PFSK-1 (cell line): Measurements from ENCODE around the gene TTC39C.

Source experiments
- FOXP2 ChIP-seq: optimal IDR thresholded peaks from 2 replicates; pipeline ENCODE3; 2011; ENCODE audit warnings: borderline replicate concordance, control low read depth, inconsistent platforms; ENCODE audit not compliant: insufficient read depth; ENCODE audit errors: extremely low read length, extremely low read depth
- POLR2AphosphoS5 ChIP-seq: IDR thresholded peaks from 2 replicates; pipeline ENCODE4 v1.6.1; 2012; ENCODE audit warnings: low read depth, mild to moderate bottlenecking, control low read depth, low read length, moderate library complexity
- REST ChIP-seq, 2 experiments: IDR thresholded peaks; 2 replicates each; pipeline versions ENCODE4 v1.6.1 to v1.8.0; 2011 to 2012; ENCODE audit warnings: low read depth in 2 of 2, low read length in 2 of 2, control low read depth in 1 of 2, inconsistent platforms in 1 of 2, mild to moderate bottlenecking in 1 of 2, moderate library complexity in 1 of 2; ENCODE audit not compliant: insufficient read depth in 1 of 2
- SIN3A ChIP-seq: IDR thresholded peaks from 2 replicates; pipeline ENCODE4 v1.6.1; 2012; ENCODE audit warnings: mild to moderate bottlenecking, low read length, moderate library complexity, borderline replicate concordance; ENCODE audit not compliant: insufficient read depth
- TAF1 ChIP-seq: IDR thresholded peaks from 2 replicates; pipeline ENCODE4 v1.6.1; 2012; ENCODE audit warnings: low read length, control low read depth, borderline replicate concordance; ENCODE audit not compliant: insufficient read depth

TTC39C gene

GRCh38 chr18:24023185-24023814, 8.7 kb downstream of the TTC39C start:
- no peak for TF ChIP-seq POLR2AphosphoS5
- TF ChIP-seq FOXP2, result no peak
- no peak for TF ChIP-seq TAF1
- TF ChIP-seq REST (IDR thresholded peaks at IDR 0.05; ENCODE audit: insufficient read depth in 1 of 2, low read depth in 2 of 2, low read length in 2 of 2), result no peak
- TF ChIP-seq SIN3A, result no peak

GRCh38 chr18:24024425-24024824, 9.9 kb downstream of the TTC39C start:
- TF ChIP-seq SIN3A (no peak), POLR2AphosphoS5 (no peak), TAF1 (no peak), FOXP2 (no peak), REST (IDR thresholded peaks at IDR 0.05; ENCODE audit: insufficient read depth in 1 of 2, low read depth in 2 of 2, low read length in 2 of 2) (no peak)

- TF ChIP-seq REST (IDR thresholded peaks at IDR 0.05; ENCODE audit: insufficient read depth in 1 of 2, low read depth in 2 of 2, low read length in 2 of 2) (no peak), POLR2AphosphoS5 (no peak), FOXP2 (no peak), TAF1 (no peak), SIN3A (no peak)
Measured at GRCh38 chr18:24026457-24026856, 11.9 kb downstream of the TTC39C start.

- TF ChIP-seq REST (IDR thresholded peaks at IDR 0.05; ENCODE audit: insufficient read depth in 1 of 2, low read depth in 2 of 2, low read length in 2 of 2) (no peak), SIN3A (no peak), TAF1 (no peak), FOXP2 (no peak), POLR2AphosphoS5 (no peak)
Measured at GRCh38 chr18:24027156-24027827, 12.7 kb downstream of the TTC39C start.
